GM12878 (cell line): ENCODE results near the gene RPS4Y2. TPM values are rescaled to one million over a fixed set of nuclear protein-coding genes. Genes with fewer than 3 reads are reported as not detected.

Experiments
- ATAC-seq: fragments of 200-7000 bp; cut with Tn5 transposase; 3 replicates; pipeline ENCODE4 v1.9.1; 2020; ENCODE audit warnings: mild to moderate bottlenecking, moderate library complexity
- BruUV-seq: library from RNA; stranded (reverse); fragments of 400-500 nt; replicated peaks from 2 replicates; lab custom pipeline; 2021; lab: Mats Ljungman, UMichigan
- CTCF ChIA-PET: fragments of 300-600 bp; sonication (Branson Sonifier 250); formaldehyde crosslinking; extraction: SDS; loops from one replicate; lab custom pipeline; 2021; ENCODE audit warnings: inconsistent platforms; lab: Yijun Ruan, JAX
- POLR2A ChIA-PET: fragments of 350-600 bp; formaldehyde crosslinking; extraction: SDS; loops from one replicate; lab custom pipeline; 2021; ENCODE audit warnings: inconsistent platforms; lab: Charles Lee
- RAD21 ChIA-PET: fragments of 300-600 bp; sonication (Branson Sonifier 250); formaldehyde crosslinking; loops from one replicate; lab custom pipeline; 2023; ENCODE audit warnings: antibody characterized with exemption; ENCODE audit not compliant: unreplicated experiment; lab: Charles Lee
- SMC1A ChIA-PET: fragments of 300-600 bp; sonication (Branson Sonifier 250); formaldehyde crosslinking; loops from one replicate; lab custom pipeline; 2023; ENCODE audit not compliant: unreplicated experiment, uncharacterized antibody; lab: Charles Lee
- DNase-seq: peaks from one replicate; pipeline ENCODE4 v3.0.0-alpha.2; 2011; ENCODE audit warnings: low read depth, low spot score
- FAIRE-seq: peaks from 3 replicates; lab custom pipeline; 2011; peaks lifted over from hg19 to GRCh38; lab: Jason Lieb, UNC
- H2AFZ ChIP-seq: 2 replicates; pipeline ENCODE4 v1.6.0; 2011; ENCODE audit warnings: low read depth, low read length, control low read depth; ENCODE audit not compliant: control insufficient read depth
- H3K27ac ChIP-seq: 2 replicates; pipeline ENCODE4 v1.5.1; 2011; ENCODE audit warnings: control low read depth; ENCODE audit not compliant: control insufficient read depth, insufficient read depth
- H3K27me3 ChIP-seq, 2 experiments: replicated peaks in 1 of 2; 2 replicates each; pipeline versions ENCODE4 v1.6.0 to v1.6.1; 2011; ENCODE audit warnings: low read length in 1 of 2; ENCODE audit not compliant: control insufficient read depth in 2 of 2, insufficient read depth in 2 of 2
- H3K36me3 ChIP-seq, 2 experiments: 2 replicates each; pipeline ENCODE4 v1.5.1; 2011; ENCODE audit warnings: low read length in 1 of 2; ENCODE audit not compliant: control insufficient read depth in 2 of 2, insufficient read depth in 2 of 2
- H3K4me1 ChIP-seq: 2 replicates; pipeline ENCODE4 v1.6.1; 2011; ENCODE audit warnings: mild to moderate bottlenecking, low read length, moderate library complexity, mixed read lengths; ENCODE audit not compliant: control insufficient read depth, insufficient read depth
- H3K4me2 ChIP-seq: 2 replicates; pipeline ENCODE4 v1.6.0; 2011; ENCODE audit warnings: control low read depth; ENCODE audit not compliant: control insufficient read depth, insufficient read depth
- H3K4me3 ChIP-seq: fragments of 200-600 bp; sonication (generic); 2 replicates; pipeline ENCODE4 v1.5.1; 2016
- H3K79me2 ChIP-seq: 2 replicates; pipeline ENCODE4 v1.6.0; 2011; ENCODE audit warnings: low read length; ENCODE audit not compliant: control insufficient read depth, insufficient read depth
- H3K9ac ChIP-seq: 2 replicates; pipeline ENCODE4 v1.8.0; 2011; ENCODE audit warnings: low read length, control low read depth, mixed read lengths; ENCODE audit not compliant: control insufficient read depth, insufficient read depth
- H3K9me3 ChIP-seq: replicated peaks from 3 replicates; pipeline ENCODE4 v1.5.1; 2011; ENCODE audit warnings: mild to moderate bottlenecking, low read length; ENCODE audit not compliant: control insufficient read depth, insufficient read depth
- H4K20me1 ChIP-seq: 2 replicates; pipeline ENCODE4 v1.6.0; 2011; ENCODE audit not compliant: control insufficient read depth, insufficient read depth
- BACH1 ChIP-seq: fragments of 450-650 bp; IDR thresholded peaks from 2 replicates; pipeline ENCODE4 v1.6.1; 2017; ENCODE audit warnings: mild to moderate bottlenecking, borderline replicate concordance
- CHD2 ChIP-seq: IDR thresholded peaks from 2 replicates; pipeline ENCODE4 v1.6.1; 2011; ENCODE audit warnings: low read depth, low read length, improper control_type of control experiment, borderline replicate concordance
- EED ChIP-seq: sonication (generic); IDR thresholded peaks from 2 replicates; pipeline ENCODE4 v1.6.1; 2016; ENCODE audit warnings: antibody characterized with exemption, low read depth
- EP300 ChIP-seq, 2 experiments: fragments of 150-350 bp in 1 of 2; IDR thresholded peaks; 2 replicates each; pipeline ENCODE4 v1.6.1; 2011 to 2012; ENCODE audit warnings: low read depth in 2 of 2, low read length in 2 of 2, borderline replicate concordance in 1 of 2, improper control_type of control experiment in 1 of 2, inconsistent platforms in 1 of 2; ENCODE audit not compliant: control insufficient read depth in 1 of 2
- IRF4 ChIP-seq: IDR thresholded peaks from 2 replicates; pipeline ENCODE4 v1.6.1; 2011; ENCODE audit warnings: low read depth, low read length
- NBN ChIP-seq: fragments of 450-650 bp; IDR thresholded peaks from 2 replicates; pipeline ENCODE4 v1.6.1; 2016
- TCF3 ChIP-seq: IDR thresholded peaks from 2 replicates; pipeline ENCODE4 v1.6.1; 2012; ENCODE audit warnings: low read depth, mild to moderate bottlenecking, low read length, borderline replicate concordance; ENCODE audit not compliant: insufficient read depth
- ZBED1 ChIP-seq: IDR thresholded peaks from 2 replicates; pipeline ENCODE4 v1.6.1; 2016; ENCODE audit warnings: borderline replicate concordance
- WGBS: methylation state at CpG from one replicate; pipeline ENCODE4 v1.1.6; 2016; ENCODE audit warnings: low lambda C conversion rate; ENCODE audit not compliant: insufficient replicate concordance, insufficient coverage; ENCODE audit errors: missing lambda C conversion rate; 5-methylcytosine and 5-hydroxymethylcytosine counted together
- in situ Hi-C: fragments of 300-500 bp; cut with MboI; formaldehyde crosslinking; loops from 9 replicates; pipeline ENCODE4 v1.14.3; 2018; ENCODE audit warnings: mixed read lengths
- intact Hi-C: fragments of 100-400 bp; cut with micrococcal nuclease; formaldehyde crosslinking; loops from one replicate; pipeline ENCODE4 v1.14.2; 2022; ENCODE audit not compliant: unreplicated experiment
- polyA plus RNA-seq, 11 experiments: library from polyadenylated mRNA; depleted of rRNA in 4 of 11; unstranded in 6 of 11; stranded (reverse) in 5 of 11; fragments of >200 nt; fragmentation: Nextera tagmentation in 4 of 11; fragmentation: Illumina TruSeq in 1 of 11; extraction: Ambion mirVana in 4 of 11; extraction: Trizol in 1 of 11; gene quantifications; 1 replicate in 1 of 11; 2 replicates in 10 of 11; pipeline versions ENCODE4 v1.2.1 to v1.2.3, GENCODE V29; 2011 to 2016; ENCODE audit warnings: inconsistent platforms in 2 of 11, missing spikeins in 2 of 11, low read depth in 1 of 11
- total RNA-seq, 4 experiments: library from RNA; depleted of rRNA in 3 of 4; stranded (reverse); fragments of >200 nt in 3 of 4; fragmentation: Illumina TruSeq in 1 of 4; extraction: Trizol in 1 of 4; gene quantifications; 2 replicates each; pipeline versions ENCODE4 v1.2.1 to v1.2.3, GENCODE V29; 2013 to 2021
- TF ChIP-seq, protein P1 (sequence below): fragments of 450-650 bp; IDR thresholded peaks from 2 replicates; pipeline ENCODE4 v1.6.1; 2017; ENCODE audit warnings: mild to moderate bottlenecking, low read depth, inconsistent platforms; ENCODE audit not compliant: poor library complexity, severe bottlenecking

RPS4Y2 gene
- total and polyA plus RNA-seq, 10 of the 15 experiments (the other 5 are each of a cell fraction or from before 2014, with no cell fraction given) = not detected

DNA sequence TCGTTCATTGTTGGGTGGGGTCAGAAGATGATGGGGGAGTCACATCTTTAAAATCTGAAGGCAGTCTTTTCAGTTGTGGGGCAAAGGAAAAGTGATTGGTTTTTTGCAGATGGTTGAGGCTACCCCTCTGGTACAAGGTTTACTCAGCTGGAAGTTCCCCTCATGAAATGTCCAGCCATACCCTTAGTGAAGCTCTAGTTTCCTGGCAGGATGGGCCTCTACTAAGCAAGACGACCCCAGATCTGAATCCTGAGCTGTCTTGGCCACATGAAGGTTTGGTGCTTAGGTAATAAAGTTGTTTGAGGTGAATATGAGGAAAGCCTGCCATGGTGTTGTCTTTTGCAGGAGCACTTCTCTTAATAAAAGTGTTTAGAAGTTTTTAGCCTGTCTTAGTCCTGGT lies 9.2 kb downstream of the RPS4Y2 start:
- RAD21 ChIA-PET = no interaction called here
- SMC1A ChIA-PET = no interaction called here
- WGBS = no CpG with 5 or more reads among the region's 2 CpGs
- H3K27me3 ChIP-seq = no peaks in the 10 kb centered on the region
- H3K4me3 ChIP-seq = no peak overlapping the region
- TF ChIP-seq EP300 (IDR thresholded peaks at IDR 0.05; ENCODE audit: borderline replicate concordance in 1 of 2, control insufficient read depth in 1 of 2, low read depth in 2 of 2, low read length in 2 of 2) = no peak
- TF ChIP-seq, protein P1, sequence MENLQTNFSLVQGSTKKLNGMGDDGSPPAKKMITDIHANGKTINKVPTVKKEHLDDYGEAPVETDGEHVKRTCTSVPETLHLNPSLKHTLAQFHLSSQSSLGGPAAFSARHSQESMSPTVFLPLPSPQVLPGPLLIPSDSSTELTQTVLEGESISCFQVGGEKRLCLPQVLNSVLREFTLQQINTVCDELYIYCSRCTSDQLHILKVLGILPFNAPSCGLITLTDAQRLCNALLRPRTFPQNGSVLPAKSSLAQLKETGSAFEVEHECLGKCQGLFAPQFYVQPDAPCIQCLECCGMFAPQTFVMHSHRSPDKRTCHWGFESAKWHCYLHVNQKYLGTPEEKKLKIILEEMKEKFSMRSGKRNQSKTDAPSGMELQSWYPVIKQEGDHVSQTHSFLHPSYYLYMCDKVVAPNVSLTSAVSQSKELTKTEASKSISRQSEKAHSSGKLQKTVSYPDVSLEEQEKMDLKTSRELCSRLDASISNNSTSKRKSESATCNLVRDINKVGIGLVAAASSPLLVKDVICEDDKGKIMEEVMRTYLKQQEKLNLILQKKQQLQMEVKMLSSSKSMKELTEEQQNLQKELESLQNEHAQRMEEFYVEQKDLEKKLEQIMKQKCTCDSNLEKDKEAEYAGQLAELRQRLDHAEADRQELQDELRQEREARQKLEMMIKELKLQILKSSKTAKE = no peak
- TF ChIP-seq ZBED1 = no peak
- TF ChIP-seq TCF3 = no peak
- TF ChIP-seq CHD2 = no peak
- no peak for TF ChIP-seq BACH1
- no peak for TF ChIP-seq EED
- no peak for TF ChIP-seq NBN
- TF ChIP-seq IRF4 = no peak
- POLR2A ChIA-PET = no interaction called here
- DNase-seq = no peak
- no peak overlapping the region for H3K9ac ChIP-seq
- H3K9me3 ChIP-seq = no peaks in the 10 kb centered on the region
- CTCF ChIA-PET = no interaction called here
- H3K4me2 ChIP-seq = no peak overlapping the region
- no peaks in the 10 kb centered on the region for H3K79me2 ChIP-seq
- intact Hi-C loops = no loop called here
- ATAC-seq = no peak
- in situ Hi-C loops = no loop called here
- no peaks in the 10 kb centered on the region for H4K20me1 ChIP-seq
- BruUV-seq = no TSS peak
- H2AFZ ChIP-seq = no peak overlapping the region
- H3K36me3 ChIP-seq = no peaks in the 10 kb centered on the region
- H3K4me1 ChIP-seq = no peaks in the 10 kb centered on the region
- no peak for FAIRE-seq
- H3K27ac ChIP-seq = no peak overlapping the region
